HG02798 (cell line): Measurements from ENCODE around the gene NEURL4.
"Not testable (repeated sequence)": the region's sequence is repeated elsewhere in the genome, so short reads cannot be mapped to it uniquely, and the experiment has no call there.

Experiments used
- ATAC-seq: cut with Tn5 transposase; IDR thresholded peaks from one replicate; pipeline ENCODE4 v1.9.1; 2021; ENCODE audit warnings: mild to moderate bottlenecking; ENCODE audit not compliant: unreplicated experiment, poor library complexity

NEURL4 gene

DNA sequence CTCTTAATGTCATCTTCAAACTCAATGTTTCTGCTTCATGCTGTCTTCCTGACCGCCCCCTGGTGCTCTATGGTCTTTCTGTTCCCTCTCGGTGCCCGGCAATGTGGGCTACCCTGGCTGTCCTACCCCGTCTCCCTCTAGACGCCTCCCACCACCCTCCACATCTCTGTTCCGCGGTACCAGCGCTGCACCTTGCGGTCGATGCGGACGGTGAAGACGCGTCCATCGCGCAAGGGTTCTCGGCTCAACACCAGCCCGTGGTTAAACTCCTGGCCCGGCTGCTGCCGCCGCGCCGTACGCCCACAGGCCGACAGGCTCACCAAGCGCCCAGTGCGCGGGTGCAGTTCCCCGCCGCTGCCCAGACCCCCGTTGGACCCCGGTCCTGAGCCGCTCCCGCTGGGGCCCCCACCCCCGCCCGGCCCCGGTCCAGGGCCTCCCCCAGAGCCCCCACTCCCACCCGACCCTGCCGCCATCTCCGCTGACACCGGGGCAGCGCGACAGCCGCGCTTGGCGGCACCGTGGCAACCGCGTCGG lies at the start of gene NEURL4:
NEURL4 (minus strand) TSS at position 496 of the 534 bp plus-strand sequence; CDS start at position 473, 23 bp downstream.
- peak; percentile 2 for ATAC-seq

GRCh38 chr17:7374353-7374752 lies 45.2 kb upstream of the NEURL4 start:
- ATAC-seq: no peak

DNA sequence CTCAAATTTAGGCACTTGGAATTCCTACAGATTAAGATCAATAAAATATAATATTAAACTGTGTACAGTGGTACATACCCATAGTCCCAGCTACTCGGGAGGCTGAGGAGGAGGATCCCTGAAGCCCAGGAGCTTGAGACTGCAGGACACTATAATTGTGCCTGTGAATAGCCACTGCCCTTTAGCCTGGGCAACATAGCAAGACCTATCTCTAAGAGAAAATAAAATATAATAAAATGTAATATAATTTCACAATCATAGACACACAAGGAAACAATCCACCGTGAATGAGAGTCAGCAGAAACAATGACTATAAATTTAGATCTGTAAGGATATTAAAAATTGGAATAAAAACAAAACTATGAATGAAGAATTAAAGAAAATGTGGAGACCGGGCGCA lies 41.7 kb upstream of the NEURL4 start:
- ATAC-seq: no peak

GRCh38 chr17:7369825-7370224 lies 40.7 kb upstream of the NEURL4 start:
- ATAC-seq: no peak

DNA sequence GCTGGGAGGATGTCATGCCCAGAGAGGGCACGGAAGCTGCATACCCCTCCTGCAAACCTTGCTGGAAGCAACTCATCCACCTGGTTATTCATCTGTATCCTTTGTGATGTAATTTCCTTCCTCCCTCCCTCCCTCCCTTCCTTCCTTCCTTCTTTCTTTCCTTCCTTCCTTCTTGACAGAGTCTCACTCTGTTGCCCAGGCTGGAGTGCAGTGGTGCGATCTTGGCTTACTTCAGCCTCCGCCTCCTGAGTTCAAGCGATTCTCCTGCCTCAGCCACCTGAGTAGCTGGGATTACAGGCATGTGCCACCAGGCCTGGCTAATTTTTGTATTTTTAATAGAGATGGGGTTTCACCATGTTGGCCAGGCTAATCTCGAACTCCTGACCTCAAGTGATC lies 39.5 kb upstream of the NEURL4 start:
- ATAC-seq: not testable (repeated sequence)

DNA sequence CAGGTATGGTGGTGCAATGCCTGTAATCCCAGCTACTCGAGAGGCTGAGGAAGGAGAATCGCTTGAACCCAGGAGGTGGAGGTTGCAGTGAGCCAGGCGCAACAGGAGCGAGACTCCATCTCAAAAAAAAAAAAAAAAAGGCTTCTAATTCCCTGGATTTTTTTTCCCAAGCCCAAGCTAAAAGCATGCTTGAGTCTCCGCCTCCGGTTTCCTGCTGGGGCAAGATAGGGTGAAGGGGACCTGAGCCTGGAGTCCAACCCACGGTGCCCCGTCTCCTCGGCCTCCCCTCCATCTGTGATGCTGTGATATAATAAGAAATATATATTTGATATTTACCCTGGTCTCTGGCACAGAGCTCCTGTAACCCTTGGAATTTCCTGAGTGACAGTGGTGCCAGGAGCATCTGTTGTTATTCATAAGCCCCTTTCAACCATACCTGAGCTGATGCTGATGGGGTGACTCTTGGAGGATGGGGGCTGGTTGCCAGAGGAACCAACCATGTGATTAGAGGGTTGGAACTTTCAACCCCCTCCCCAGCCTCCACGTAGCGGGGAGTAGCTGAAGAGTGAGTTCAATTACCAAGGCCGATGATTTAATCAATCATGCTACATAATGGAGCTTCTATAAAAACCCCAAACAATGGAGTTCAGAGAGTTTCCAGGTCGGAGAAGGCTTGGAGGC lies 38.9 kb upstream of the NEURL4 start:
- no peak for ATAC-seq

- ATAC-seq: no peak
Observed at GRCh38 chr17:7367083-7367482, 37.9 kb upstream of the NEURL4 start.

GRCh38 chr17:7365963-7366362 lies 36.8 kb upstream of the NEURL4 start:
- not testable (repeated sequence) for ATAC-seq

DNA sequence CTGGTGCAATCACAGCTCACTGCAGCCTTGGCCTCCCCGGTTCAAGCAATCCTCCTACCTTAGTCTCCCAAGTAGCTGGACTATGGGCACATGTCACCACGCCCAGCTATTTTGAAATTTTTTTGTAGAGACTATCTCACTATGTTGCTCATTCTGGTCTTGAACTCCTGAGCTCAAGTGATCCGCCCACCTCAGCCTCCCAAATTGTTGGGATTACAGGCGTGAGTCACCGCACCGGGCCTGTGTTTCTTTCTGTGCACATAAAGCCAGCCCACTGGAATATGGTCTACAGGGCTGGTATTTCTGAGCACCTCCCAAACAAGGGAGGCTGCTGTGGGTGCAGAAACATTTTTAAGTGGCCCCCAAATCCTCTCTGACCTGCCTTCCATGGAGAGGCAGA lies 34.2 kb upstream of the NEURL4 start:
- ATAC-seq: no peak

DNA sequence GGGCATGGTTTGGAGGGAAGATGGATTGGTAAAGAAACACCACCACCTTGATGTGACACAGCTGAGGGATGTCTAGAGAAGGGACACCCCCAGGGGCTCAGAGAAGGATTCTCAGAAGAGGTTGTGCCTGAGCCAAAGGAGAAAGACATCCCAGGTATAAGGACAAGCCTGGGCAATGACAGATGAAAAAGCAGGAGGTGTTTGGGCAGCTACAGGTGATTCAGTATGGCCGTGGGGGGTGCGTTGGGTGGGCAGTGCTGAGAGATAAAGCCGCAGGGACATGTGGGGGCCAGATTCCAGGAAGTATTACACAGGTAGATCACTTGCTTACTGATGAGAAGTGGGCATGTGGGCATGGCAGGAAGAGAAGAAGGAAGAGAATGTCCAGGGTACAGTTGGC lies 32.8 kb upstream of the NEURL4 start:
- ATAC-seq: no peak

- no peak for ATAC-seq
Observed at GRCh38 chr17:7357381-7357780, 28.2 kb upstream of the NEURL4 start.

DNA sequence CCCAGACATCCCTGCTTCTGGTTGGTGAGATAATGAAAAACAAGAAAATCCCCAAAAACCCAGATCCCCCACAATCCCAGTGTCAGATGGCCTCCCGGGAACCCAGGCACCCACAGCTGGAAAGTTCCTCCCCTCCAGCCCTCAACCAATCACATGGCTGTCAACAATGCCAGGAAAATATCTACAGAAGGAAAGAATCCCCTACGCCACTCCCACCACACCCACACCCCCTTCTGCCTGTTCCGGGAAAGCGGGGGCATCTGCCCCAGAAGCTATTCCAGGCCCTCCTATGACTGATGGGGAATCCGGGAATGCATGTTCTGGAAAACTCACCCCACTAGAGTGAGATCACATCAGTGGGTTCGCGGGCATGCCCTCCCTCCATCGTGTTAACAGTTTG lies 27.6 kb upstream of the NEURL4 start:
- no peak for ATAC-seq

GRCh38 chr17:7356072-7356549 lies 27.0 kb upstream of the NEURL4 start:
- ATAC-seq: peak; percentile 25

GRCh38 chr17:7355573-7355972 lies 26.4 kb upstream of the NEURL4 start:
- no peak for ATAC-seq

- no peak for ATAC-seq
Observed at GRCh38 chr17:7355053-7355452, 25.9 kb upstream of the NEURL4 start, which contains the start of gene TMEM95. TSS of gene TMEM95 (plus strand) at chr17:7355156. CDS start at chr17:7355205, 49 bp downstream.

DNA sequence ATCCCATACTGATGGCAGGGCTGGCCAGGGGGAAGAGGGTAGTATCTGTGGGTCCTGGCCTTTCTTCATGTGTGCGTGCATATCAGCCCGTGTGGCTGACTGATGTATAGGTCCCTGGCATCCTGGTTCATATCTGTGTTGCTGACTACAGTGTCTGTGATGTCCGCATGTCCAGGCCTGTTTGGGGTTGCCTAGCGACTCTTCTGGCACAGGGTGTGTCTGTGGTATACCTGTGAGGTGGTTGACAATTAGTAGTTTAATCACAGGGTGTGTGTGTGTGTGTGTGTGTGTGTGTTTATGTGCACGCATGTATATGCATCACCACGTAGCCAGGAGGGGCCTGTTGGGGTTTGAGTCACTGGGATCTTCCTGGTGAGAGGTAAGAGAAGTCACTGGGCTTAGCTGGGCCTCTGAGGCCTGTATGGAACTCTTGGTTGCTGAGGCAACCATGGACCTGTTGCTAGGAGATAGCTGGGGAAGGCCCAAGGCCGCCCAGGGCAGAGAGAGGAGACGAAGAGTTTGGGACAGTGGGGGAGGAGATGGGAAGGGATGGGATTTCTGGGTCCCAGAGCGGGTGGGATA lies 25.2 kb upstream of the NEURL4 start:
- no peak for ATAC-seq

DNA sequence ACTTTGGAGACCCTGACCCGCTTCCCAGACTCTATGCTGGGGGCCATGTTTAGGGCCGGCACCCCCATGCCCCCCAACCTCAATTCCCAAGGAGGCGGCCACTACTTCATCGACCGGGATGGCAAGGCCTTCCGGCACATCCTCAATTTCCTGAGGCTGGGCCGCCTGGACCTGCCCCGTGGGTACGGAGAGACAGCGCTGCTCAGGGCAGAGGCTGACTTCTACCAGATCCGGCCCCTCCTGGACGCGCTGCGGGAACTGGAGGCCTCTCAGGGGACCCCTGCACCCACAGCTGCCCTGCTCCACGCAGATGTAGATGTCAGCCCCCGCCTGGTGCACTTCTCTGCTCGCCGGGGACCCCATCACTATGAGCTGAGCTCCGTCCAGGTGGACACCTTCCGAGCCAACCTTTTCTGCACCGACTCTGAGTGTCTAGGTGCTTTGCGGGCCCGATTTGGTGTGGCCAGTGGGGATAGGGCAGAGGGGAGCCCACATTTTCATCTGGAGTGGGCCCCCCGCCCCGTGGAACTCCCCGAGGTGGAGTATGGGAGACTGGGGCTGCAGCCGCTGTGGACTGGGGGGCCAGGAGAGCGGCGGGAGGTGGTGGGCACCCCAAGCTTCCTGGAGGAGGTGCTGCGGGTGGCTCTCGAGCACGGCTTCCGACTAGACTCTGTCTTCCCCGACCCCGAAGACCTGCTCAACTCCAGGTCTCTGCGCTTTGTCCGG lies 23.9 kb upstream of the NEURL4 start:
- ATAC-seq: no peak

DNA sequence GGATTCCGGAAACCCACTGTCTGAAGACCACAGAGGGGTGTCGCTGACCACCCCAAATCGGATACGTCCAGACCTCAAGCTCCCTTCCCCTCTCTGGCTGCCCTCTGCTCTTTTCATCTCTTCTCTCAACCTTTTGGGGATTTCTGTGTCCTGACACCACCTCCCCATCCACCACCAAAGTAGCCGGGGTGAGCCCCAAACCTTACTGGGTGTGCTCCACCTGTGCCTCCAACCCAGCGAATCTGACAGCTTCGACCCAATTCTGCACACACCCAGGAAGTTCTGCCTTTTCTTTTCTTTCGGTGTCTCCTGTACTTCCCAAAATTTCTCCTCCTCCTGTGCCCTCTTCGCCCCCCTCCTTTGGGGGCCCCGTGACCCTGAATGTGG lies 23.4 kb upstream of the NEURL4 start:
- no peak for ATAC-seq

DNA sequence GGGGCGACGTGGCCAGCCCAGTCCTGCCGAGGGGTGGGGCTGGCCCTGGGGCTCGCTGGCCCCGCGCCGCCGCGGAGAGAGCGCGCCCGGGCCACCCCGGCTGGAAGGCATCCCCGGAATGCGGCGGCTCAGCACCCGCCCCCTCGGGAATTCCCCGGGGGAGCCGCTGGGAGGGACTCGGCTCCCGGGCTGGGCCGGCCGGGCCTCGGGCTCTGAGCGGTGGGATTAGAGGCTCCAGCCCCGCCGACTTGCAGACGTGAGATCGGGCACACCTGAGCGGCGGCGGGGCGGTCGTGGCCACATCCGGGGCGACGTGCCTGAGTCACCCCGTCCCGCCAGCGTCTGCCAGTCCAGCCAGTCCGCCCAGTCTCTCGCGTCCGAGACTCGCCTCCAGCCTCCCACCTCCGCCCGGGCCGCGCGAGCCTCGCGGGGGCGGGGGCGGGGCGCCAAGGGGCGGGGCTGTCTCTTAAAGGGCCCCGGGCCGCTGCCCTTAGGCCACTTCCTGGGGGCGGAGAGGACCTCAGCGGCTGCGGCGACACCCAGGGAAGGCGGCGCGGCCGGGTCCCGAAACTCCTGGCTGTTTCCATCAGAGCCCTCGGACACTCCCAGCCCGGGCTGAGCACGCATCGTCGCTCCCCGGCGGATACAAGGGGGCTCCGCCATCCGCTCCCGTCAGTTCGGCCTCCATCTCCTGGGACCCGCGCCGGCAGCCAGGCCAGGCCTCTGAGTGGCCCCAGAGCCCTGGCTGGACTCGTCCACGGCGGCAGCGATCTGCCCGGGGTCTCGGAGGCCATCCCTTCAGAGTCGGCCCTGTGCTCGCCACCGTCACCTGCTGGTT lies 22.7 kb upstream of the NEURL4 start, which contains the start of gene KCTD11:
KCTD11 (plus strand) TSS at position 498 of the 838 bp plus-strand sequence.
- ATAC-seq: peak; percentile 70
